Measurements from ENCODE around the gene ALDOC.
"Not testable (repeated sequence)": the region's sequence is repeated elsewhere in the genome, so short reads cannot be mapped to it uniquely, and the experiment has no call there.

The ALDOC gene

DNA sequence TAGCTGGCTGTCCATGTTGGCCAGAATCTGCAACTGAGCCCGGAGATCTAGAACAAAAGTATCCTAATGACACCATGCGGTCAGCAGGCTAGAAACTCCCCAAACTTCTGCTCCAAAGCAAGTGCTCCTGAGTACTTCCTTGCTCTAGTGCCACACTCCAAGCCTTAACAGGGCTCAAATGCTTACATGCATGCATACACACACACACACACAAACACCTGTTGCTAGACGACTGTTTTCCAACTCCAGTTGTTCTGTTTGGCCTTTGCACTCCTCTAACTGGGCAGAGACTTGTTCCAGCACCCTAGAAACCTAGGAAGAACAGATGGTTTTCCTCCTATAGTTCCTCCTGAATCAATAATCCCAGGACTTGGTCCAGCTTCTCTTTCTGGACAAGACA lies 7.7 kb upstream of the ALDOC start:
- in situ Hi-C loops (cut with MboI; ENCODE audit: low sequenced_read_pairs): no loop called here

GRCh38 chr17:28582513-28582912 lies 5.8 kb upstream of the ALDOC start:
- in situ Hi-C loops (cut with MboI; ENCODE audit: low sequenced_read_pairs): no loop called here

DNA sequence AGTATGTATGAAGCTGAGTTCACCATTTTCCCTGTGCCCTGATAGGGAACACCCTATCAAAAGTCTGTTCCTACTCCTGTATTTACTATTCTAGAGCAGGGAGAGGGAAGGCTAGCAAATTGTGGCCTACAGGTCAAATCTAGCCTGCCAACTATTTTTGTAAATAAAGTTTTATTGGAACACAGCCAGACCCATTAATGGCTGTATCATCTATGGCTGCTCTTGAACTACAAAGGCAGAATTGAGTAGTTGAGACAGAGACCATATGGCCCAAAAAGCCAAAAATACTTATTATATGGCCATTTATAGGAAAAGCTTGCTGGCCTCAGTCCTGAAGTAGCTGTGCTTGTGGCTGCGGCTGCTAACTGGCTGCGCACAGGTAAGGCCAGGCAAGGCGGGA lies 4.3 kb upstream of the ALDOC start:
- in situ Hi-C loops (cut with MboI; ENCODE audit: low sequenced_read_pairs): no loop called here

- in situ Hi-C loops (cut with MboI; ENCODE audit: low sequenced_read_pairs): no loop called here
Measured at GRCh38 chr17:28579526-28579925, 2.8 kb upstream of the ALDOC start.

DNA sequence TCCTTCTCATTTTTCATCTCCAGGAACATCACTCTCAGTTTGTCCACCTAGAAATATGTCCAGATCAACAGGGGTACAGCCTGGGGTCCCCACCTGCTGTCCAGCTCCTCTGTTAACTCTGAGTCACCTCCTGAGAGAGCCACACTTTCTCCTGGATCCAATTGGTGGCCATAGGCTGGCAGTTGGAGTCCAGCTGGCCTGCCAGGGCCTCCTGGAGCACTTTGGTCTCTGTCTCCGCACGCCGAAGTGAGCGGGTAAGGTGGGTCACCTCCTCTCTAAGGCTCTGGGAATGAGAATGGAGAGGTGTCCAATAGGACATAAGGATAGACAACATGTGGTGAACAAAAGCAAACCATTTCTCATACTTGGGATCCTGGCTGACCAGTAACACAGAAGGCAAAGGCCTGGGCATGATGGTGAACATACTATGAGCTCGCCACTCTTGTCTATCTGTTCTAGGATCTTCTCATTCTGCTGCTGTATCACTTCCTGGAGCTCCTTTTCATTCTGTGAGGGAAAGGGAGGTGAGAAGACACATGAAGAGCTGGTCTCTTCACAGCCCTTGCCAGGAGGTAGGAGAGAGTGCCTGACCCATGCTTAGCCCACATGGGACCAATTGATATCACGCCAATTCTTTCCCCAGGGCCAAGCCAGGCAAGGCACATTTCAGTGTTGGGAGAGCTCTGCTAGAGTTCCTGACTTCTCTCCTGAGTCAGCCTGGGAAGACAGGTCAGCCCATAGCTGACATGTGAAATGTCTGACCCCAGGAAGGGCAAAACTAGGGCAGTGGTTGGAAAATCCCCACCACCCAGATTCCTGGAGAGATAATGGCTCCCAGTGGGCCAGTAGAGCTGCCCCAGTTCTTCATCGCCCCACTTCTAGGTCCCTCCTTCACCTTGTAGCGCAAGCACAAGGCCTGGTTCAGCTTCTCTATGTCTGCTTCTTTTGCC lies 1.8 kb upstream of the ALDOC start:
- in situ Hi-C loops (cut with MboI; ENCODE audit: low sequenced_read_pairs): no loop called here

DNA sequence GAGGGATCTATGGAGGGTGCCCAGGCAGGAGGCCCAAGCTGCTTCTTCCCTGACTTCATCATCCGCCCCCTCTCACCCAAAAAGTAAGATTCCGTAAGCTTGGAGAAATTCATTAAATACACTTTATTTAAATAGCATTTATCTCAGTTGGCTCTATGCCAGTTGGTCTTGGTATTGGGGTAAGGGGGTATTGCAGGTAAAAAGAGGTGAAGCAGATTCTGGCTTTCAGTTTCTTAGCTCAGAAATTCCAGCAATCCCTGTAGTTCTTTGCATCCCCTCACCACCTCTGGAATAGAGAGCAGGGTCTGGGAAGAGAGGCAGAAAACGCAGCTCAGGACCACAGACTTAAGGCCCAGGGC lies 750 bp upstream of the ALDOC start:
- in situ Hi-C loops (cut with MboI; ENCODE audit: low sequenced_read_pairs): no loop called here

DNA sequence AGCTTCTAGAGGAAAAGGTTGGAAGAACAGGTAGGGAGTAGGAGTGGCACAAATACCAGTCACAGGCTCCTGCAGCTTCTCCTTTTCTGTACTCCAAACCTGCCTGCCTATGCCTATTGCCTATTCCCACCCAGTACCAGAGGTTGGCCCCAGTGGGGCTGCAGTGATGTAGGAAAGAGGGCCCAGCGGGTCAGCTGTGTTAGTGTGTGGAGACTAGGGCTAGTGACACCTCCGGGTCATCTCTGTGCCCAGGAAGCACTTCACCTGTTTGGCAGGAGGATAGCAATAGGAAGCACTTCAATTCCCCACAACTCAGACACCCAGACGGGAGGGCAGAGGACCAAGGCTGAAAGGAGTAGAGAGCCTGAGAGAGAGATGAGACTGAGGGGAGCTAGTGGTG lies 679 bp downstream of the ALDOC start:
- in situ Hi-C loops (cut with MboI; ENCODE audit: low sequenced_read_pairs): not testable (repeated sequence)

DNA sequence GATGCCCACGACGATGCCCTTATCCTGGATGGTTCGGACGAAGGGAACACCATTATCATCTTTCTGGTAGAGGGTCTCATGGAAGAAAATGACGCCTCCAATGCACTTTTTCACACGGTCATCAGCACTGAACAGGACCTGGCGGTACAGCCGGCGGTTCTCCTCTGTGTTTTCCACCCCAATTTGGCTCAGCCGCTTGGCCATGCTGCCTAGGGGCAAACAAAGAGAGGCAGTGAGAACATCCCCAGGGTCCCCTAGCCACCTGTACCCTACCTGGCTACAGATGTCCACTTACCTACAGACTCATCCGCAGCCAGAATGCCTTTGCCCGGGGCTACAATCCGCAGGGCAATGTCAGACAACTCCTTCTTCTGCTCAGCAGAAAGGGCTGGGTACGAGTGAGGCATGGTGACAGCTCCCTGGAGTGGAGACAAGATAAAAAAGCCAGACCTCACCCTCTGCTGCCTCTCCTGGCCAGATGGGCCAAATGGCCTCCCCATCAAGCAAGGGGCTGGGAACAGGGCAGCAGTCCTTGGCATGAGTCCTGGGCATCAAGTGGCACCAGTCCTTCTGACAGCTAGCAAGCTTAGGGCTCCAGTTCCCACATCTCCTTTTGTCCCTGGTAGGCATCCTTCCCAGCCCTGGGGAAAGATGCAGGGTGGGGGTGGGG lies 1.4 kb downstream of the ALDOC start:
- in situ Hi-C loops (cut with MboI; ENCODE audit: low sequenced_read_pairs): no loop called here

- in situ Hi-C loops (cut with MboI; ENCODE audit: low sequenced_read_pairs): no loop called here
Measured at GRCh38 chr17:28574526-28574925, 2.2 kb downstream of the ALDOC start.

DNA sequence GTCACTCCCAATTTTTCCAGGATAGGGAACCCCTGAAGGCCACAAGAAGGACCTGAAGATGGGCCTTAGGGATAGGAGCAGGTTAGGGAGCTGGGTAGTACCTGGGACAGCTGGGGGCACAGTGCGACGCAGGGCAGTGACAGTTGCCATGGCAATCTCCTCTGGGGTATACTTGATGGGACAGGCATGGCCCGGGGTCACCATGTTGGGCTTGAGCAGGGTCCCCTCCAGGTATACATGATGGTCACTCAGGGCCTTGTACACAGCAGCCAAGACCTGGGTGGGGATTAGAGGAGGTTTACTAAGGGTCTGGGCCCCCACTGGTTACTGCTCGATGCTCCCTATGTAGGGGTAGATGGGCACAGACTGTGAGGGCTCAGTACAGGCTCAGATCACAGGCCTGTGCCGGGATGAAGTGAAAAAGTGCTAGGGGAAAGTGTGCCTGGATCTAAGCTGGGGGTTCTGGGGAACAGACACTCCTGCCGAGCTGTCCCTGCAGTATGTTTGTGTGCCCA lies 2.7 kb downstream of the ALDOC start:
- in situ Hi-C loops (cut with MboI; ENCODE audit: low sequenced_read_pairs): no loop called here

GRCh38 chr17:28573521-28573920 lies 3.2 kb downstream of the ALDOC start:
- in situ Hi-C loops (cut with MboI; ENCODE audit: low sequenced_read_pairs): no loop called here

DNA sequence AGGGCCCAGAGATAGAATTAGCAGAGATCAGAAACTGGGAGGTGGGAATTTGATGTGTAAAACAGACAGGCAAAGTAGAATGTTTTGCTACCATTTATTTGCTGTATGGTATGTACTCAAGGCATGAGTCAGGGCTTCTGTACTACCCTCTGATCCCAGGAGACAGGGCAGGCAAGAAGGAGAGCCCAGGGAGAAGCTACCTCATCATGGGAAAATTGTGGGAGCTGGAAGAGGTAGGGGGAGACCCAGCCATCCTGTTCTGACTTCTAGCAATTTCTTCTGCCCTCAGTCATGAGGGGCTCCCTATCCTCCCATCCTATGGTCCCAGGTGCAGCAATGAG lies 3.7 kb downstream of the ALDOC start:
- in situ Hi-C loops (cut with MboI; ENCODE audit: low sequenced_read_pairs): no loop called here

GRCh38 chr17:28572259-28573039 lies 4.2 kb downstream of the ALDOC start:
- in situ Hi-C loops (cut with MboI; ENCODE audit: low sequenced_read_pairs): no loop called here

DNA sequence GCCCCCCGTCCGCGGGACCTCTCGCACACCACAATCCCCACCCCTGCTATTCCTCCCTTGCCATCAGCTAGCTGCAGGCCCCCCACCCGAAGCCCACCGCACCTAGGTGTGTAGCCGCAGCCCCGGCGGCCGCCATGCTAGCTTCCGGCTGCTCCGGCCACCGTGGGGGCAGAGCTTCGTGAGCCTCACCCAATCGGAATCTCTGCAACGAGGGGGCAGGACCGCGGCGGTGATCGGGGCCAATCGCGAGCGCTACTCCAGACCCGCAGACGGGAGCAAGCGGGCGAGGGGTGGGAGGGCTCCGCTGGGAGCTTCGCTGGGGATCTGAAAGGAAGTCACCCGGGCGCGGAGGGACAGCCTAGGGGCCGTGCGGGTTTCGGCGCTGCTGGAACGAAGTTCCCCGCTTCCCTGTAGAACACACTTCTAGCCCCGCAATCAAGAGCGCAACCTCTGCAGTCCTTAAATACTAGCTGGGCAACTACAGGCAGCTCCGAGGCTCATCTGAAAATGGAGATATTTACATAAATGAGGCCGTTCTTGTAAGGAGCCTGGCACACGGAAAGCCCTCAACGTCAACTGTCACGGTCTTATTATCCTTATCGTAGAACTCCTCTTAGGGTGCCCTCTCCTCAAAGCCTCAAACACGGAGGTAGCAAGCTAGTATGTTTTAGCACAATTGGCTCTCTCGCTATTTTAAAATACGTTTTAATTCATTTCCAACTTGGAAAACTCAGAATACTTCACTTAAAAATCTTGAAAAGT lies 5.2 kb downstream of the ALDOC start, which contains the start of gene PIGS:
Gene PIGS, minus strand, starts transcription at position 164 of the 762 bp plus-strand sequence. Its CDS starts 28 bp downstream, at position 136.
- in situ Hi-C loops (cut with MboI; ENCODE audit: low sequenced_read_pairs): no loop called here

DNA sequence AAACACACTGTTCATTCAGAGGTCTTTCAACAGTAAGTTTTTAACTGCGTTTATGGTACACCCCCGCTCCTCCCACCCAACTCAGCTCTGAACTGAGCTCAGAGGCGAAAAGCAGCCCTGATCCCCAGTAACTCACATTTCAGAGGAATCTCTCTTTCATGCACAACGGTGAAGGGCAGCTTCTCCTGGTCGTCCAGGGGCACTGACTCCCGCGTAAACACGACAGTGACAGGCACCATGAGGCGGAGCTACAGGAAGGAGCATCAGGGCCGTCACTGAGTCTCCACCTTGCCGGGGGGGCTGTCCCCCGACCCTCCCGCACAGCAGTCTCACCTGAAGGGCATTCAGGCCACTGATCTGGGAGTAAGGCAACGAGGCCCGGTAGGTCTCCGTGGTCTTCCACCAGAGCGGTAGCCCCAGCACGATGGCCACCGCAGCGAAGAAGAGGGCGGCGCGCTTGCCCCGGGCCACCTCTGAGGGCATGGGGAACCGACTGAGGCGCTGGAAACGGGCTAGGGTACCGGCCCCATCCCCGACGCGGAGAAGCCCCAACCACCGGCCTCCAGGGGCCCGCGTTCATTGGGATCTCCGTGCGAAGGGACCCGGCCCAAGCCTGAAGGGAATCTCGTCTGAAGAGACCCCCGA lies 5.9 kb downstream of the ALDOC start:
- in situ Hi-C loops (cut with MboI; ENCODE audit: low sequenced_read_pairs): no loop called here

- in situ Hi-C loops (cut with MboI; ENCODE audit: low sequenced_read_pairs): no loop called here
Measured at GRCh38 chr17:28569446-28569845, 7.2 kb downstream of the ALDOC start.

DNA sequence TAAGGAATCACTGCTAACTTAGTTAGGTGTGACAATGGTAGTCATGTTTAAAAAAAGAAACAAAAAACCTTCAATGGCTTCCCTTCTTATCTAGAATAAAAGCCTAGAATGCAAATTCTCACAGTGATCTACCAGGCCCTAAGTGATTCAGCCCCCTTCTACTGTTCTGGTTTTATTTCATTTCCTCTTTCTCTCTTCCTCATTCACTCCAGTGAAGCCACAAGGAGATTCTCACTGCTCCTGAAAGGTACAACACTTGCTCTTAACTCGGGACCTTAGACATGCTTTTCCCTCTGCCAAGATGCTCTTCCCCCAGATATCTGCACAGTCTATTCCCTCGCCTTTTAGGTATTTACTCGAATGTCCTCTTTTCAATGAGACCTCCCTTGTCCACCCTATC lies 9.1 kb downstream of the ALDOC start:
- in situ Hi-C loops (cut with MboI; ENCODE audit: low sequenced_read_pairs): no loop called here

DNA sequence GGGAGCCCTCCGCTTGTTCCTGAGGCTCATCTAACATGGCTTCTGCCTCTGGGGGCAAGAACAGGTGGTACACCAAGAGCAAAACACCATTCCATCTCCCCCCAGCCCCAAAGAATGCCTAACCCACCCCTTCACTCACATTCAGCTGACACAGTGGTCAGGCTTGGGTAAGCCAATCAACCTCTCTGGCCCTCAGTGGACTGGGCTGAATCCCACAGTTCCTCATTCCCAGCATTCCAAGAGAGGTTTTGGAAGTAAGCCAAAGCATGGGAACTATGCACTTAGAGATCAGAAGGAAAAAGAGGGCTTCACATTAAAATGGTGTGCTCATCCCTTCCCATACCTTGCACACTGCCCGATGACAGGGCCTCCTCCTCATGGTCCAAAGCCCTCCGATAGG lies 13.2 kb downstream of the ALDOC start:
- in situ Hi-C loops (cut with MboI; ENCODE audit: low sequenced_read_pairs): no loop called here

DNA sequence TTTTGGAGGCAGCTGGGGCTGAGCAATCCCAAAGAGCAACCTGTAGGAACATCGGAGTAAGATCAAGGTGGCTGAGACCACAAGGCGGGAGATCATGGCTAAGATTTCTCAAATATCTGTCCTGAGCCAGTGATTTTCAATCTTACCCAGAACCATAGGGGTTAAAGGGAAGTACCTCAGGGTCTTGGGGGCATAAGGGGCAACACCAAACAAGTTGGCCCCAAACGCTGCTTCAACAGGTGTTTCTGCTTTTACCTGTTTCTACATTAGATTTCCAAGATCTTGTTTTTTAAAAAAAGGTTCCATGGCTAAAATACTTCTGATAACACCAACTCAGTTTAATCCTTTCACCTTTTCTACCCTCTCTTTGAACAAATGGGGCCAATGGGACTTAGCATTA lies 21.7 kb downstream of the ALDOC start:
- in situ Hi-C loops (cut with MboI; ENCODE audit: low sequenced_read_pairs): no loop called here

GRCh38 chr17:28554565-28554964 lies 22.1 kb downstream of the ALDOC start:
- in situ Hi-C loops (cut with MboI; ENCODE audit: low sequenced_read_pairs): no loop called here
